Uterine smooth muscle cell (primary cell): Measurements from ENCODE around the gene AMBN. TPM values are rescaled to one million over a fixed set of nuclear protein-coding genes. Genes with fewer than 3 reads are reported as not detected.

Source experiments
- total RNA-seq: library from RNA; depleted of rRNA; stranded (reverse); fragments of >200 nt; gene quantifications from 2 replicates; pipeline ENCODE4 v1.2.3, GENCODE V29; 2014

AMBN gene
- not detected in 2 replicates for total RNA-seq

GRCh38 chr4:70591955-70592582 is at the start of gene AMBN:
Gene AMBN, plus strand, starts transcription at chr4:70592256. Its CDS starts 103 bp downstream, at chr4:70592359.

GRCh38 chr4:70628444-70628843 is 36.4 kb downstream of the AMBN start, which contains the start of gene ENAM:
Gene ENAM, plus strand, starts transcription at chr4:70628744. Its CDS starts 757 bp downstream, at chr4:70629501.

Other genes with a start within 250 kb of the AMBN start
- gene SMR3A, start 231.5 kb upstream of the AMBN start, total RNA-seq: not detected in 2 replicates
- not detected in 2 replicates for gene SMR3B, start 209.1 kb upstream of the AMBN start, total RNA-seq
- gene OPRPN, start 194.3 kb upstream of the AMBN start, total RNA-seq: not detected in 2 replicates
- not detected in 2 replicates for gene MUC7, start 120.1 kb upstream of the AMBN start, total RNA-seq
- gene AMTN, start 73.7 kb upstream of the AMBN start, total RNA-seq: not detected in 2 replicates
- gene ENAM, start 36.5 kb downstream of the AMBN start, total RNA-seq: under 0.01 TPM in 1 of 2 replicates, not detected in the other
- gene JCHAIN, start 74.3 kb downstream of the AMBN start, total RNA-seq: 0.66 and 1.2 TPM in 2 replicates
- gene UTP3, start 96.3 kb downstream of the AMBN start, total RNA-seq: 20.4 and 27.7 TPM in 2 replicates
- gene RUFY3, start 129.7 kb downstream of the AMBN start, total RNA-seq: 67.7 and 97.8 TPM in 2 replicates
- 93.5 and 97.6 TPM in 2 replicates for gene GRSF1, start 247.6 kb downstream of the AMBN start, total RNA-seq